ENCODE measurements around the gene INKA2.

DNA sequence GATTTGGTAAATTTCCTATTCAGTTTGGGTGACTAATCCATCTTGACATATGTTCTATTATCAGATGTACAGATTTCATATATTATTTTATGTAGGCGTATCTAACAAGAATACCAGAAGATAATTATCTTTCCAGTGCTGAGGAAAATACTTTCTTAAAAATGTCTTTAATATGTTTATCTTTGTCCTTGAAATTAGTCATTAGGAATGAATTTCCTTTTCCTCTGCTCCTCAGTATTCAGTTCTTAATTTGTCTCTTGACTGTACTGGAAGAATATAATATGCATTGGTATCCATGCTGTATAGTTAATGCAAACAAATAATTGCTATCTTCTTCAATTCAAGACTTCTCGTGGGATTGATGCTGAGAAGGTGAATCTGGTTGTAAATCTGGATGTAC is 23.1 kb upstream of the INKA2 start:
- TF ChIP-seq POLR2AphosphoS5 (IDR thresholded peaks at IDR 0.05; ENCODE audit: low read depth, low read length) (no peak), TCF7L2 (IDR thresholded peaks at IDR 0.05; ENCODE audit: low read depth, low read length) (no peak)
- TF ChIP-seq, protein P1, sequence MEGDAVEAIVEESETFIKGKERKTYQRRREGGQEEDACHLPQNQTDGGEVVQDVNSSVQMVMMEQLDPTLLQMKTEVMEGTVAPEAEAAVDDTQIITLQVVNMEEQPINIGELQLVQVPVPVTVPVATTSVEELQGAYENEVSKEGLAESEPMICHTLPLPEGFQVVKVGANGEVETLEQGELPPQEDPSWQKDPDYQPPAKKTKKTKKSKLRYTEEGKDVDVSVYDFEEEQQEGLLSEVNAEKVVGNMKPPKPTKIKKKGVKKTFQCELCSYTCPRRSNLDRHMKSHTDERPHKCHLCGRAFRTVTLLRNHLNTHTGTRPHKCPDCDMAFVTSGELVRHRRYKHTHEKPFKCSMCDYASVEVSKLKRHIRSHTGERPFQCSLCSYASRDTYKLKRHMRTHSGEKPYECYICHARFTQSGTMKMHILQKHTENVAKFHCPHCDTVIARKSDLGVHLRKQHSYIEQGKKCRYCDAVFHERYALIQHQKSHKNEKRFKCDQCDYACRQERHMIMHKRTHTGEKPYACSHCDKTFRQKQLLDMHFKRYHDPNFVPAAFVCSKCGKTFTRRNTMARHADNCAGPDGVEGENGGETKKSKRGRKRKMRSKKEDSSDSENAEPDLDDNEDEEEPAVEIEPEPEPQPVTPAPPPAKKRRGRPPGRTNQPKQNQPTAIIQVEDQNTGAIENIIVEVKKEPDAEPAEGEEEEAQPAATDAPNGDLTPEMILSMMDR (IDR thresholded peaks at IDR 0.05), result no peak
- TF ChIP-seq, protein P2, sequence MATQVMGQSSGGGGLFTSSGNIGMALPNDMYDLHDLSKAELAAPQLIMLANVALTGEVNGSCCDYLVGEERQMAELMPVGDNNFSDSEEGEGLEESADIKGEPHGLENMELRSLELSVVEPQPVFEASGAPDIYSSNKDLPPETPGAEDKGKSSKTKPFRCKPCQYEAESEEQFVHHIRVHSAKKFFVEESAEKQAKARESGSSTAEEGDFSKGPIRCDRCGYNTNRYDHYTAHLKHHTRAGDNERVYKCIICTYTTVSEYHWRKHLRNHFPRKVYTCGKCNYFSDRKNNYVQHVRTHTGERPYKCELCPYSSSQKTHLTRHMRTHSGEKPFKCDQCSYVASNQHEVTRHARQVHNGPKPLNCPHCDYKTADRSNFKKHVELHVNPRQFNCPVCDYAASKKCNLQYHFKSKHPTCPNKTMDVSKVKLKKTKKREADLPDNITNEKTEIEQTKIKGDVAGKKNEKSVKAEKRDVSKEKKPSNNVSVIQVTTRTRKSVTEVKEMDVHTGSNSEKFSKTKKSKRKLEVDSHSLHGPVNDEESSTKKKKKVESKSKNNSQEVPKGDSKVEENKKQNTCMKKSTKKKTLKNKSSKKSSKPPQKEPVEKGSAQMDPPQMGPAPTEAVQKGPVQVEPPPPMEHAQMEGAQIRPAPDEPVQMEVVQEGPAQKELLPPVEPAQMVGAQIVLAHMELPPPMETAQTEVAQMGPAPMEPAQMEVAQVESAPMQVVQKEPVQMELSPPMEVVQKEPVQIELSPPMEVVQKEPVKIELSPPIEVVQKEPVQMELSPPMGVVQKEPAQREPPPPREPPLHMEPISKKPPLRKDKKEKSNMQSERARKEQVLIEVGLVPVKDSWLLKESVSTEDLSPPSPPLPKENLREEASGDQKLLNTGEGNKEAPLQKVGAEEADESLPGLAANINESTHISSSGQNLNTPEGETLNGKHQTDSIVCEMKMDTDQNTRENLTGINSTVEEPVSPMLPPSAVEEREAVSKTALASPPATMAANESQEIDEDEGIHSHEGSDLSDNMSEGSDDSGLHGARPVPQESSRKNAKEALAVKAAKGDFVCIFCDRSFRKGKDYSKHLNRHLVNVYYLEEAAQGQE (IDR thresholded peaks at IDR 0.05; ENCODE audit: insufficient read depth in 1 of 2, low read depth in 2 of 2, low read length in 1 of 2), result no peak

Data from Panc1 (cell line).